HG03095 (cell line): Measurements from ENCODE around the gene NUP62CL.
"Not testable (repeated sequence)": the region's sequence is repeated elsewhere in the genome, so short reads cannot be mapped to it uniquely, and the experiment has no call there.

Source experiments
- ATAC-seq: cut with Tn5 transposase; IDR thresholded peaks from one replicate; pipeline ENCODE4 v1.9.1; 2021; ENCODE audit warnings: moderate library complexity; ENCODE audit not compliant: unreplicated experiment

NUP62CL gene

GRCh38 chrX:107205770-107206696 is at the start of gene NUP62CL, which contains the start of gene DNAAF6:
Gene NUP62CL (minus strand): TSS chrX:107206433. CDS start chrX:107175146, 31,287 bp downstream.
Gene DNAAF6 (plus strand): TSS chrX:107206611. CDS start chrX:107212876, 6,265 bp downstream.
- peak; percentile 92 for ATAC-seq

GRCh38 chrX:107228486-107228819 is 22.2 kb upstream of the NUP62CL start:
- ATAC-seq, result no peak

- no peak for ATAC-seq
Observed at GRCh38 chrX:107227780-107228485, 21.7 kb upstream of the NUP62CL start.

GRCh38 chrX:107226757-107227156 is 20.5 kb upstream of the NUP62CL start:
- ATAC-seq, result no peak

- ATAC-seq, result no peak
Observed at GRCh38 chrX:107213477-107213876, 7.2 kb upstream of the NUP62CL start.

GRCh38 chrX:107207943-107208342 is 1.7 kb upstream of the NUP62CL start:
- ATAC-seq, result no peak

GRCh38 chrX:107207089-107207488 is 856 bp upstream of the NUP62CL start:
- no peak for ATAC-seq

- no peak for ATAC-seq
Observed at GRCh38 chrX:107206697-107207065, 448 bp upstream of the NUP62CL start.

- ATAC-seq, result no peak
Observed at GRCh38 chrX:107204068-107204605, 2.1 kb downstream of the NUP62CL start.

GRCh38 chrX:107199491-107199890 is 6.7 kb downstream of the NUP62CL start:
- no peak for ATAC-seq

GRCh38 chrX:107198074-107198473 is 8.2 kb downstream of the NUP62CL start:
- ATAC-seq, result not testable (repeated sequence)

- ATAC-seq, result no peak
Observed at GRCh38 chrX:107197319-107197718, 8.9 kb downstream of the NUP62CL start.

- no peak for ATAC-seq
Observed at GRCh38 chrX:107171369-107172102, 34.7 kb downstream of the NUP62CL start.

- no peak for ATAC-seq
Observed at GRCh38 chrX:107168712-107169111, 37.5 kb downstream of the NUP62CL start.

- ATAC-seq, result no peak
Observed at GRCh38 chrX:107168257-107168656, 38.0 kb downstream of the NUP62CL start.

- ATAC-seq, result no peak
Observed at GRCh38 chrX:107167163-107167921, 38.9 kb downstream of the NUP62CL start.

GRCh38 chrX:107157618-107158017 is 48.6 kb downstream of the NUP62CL start:
- ATAC-seq, result not testable (repeated sequence)

GRCh38 chrX:107155621-107156430 is 50.4 kb downstream of the NUP62CL start:
- not testable (repeated sequence) for ATAC-seq
